ENCODE data around the gene NUBPL.

NUBPL gene

DNA sequence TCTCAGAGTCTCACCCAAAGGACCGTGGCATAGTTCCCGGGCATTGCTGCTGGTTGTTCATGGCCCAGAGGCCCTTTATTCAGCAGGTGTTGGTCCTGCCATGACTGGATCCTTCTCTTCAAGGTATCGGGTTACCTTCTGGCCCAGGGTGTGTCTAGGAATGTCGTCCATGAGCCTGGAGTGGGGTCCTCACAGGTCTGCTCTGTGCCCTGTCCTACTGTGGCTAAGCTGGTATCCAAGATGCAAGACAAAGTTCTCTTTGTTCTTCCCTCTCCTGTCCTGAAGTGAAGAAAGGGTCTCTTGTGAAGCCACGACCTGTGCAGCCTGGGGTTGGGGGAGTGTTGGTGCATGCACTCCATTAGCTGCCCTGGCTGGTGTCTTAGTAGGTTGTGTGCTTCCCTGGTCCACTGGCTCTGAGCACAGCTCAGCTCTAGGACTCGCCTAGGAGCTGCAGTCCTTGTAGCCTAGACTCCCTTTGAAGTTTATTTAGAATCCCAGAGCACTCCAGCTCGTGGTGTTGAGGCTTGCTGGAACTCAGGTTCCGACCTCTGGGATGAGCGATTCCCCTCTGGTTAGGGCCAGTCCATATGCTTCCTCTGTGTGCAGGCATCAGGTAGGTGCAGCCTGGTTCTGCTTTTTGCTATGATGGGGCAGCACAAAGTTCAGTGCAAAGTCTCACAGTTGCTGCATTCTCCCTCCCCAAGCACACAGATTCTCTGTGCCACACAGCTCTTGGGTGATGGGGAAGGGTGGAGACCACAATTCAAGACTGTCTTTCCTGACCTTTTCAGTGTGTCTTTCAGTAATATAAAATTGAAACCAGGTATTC is 117.4 kb downstream of the NUBPL start:
- H3K4me3 ChIP-seq = no peak overlapping the region
- no peak overlapping the region for H3K4me2 ChIP-seq
- H4K20me1 ChIP-seq = no peaks in the 10 kb centered on the region
- H3K9me3 ChIP-seq (replicated peaks in 1 of 11) = peaks cover 0 to 13% (median 5%) of the 10 kb centered on the region in 11 experiments; a peak in 9 of 22 replicates
- H3K27me3 ChIP-seq = no peaks in the 10 kb centered on the region
- H3K4me1 ChIP-seq = no peaks in the 10 kb centered on the region
- peaks cover 0 to 6% (median 0%) of the 10 kb centered on the region in 11 experiments; a peak in 6 of 22 replicates for H3K36me3 ChIP-seq
- TF ChIP-seq Cebpa-rat (IDR thresholded peaks at IDR 0.05) = no peak
- no peak overlapping the region for H3K9ac ChIP-seq
- H3K27ac ChIP-seq = no peak overlapping the region

DNA sequence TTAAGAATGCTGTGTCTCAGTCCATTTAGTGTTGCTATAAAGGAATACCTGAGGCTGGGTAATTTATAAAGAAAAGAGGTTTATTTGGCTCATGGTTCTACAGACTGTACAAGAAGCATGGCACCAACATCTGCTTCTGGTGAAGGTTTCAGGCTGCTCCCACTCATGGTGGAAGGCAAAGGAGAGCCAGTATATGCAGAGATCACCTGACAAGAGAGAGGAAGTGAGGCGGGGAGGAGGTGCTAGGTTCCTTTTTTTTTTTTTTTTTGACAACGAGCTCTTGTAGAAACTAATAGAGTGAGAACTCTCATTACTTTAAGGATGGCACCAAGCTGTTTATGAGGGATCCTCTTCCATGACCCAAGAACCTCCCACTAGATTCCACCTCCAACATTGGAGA is 121.6 kb downstream of the NUBPL start:
- Histone ChIP-seq H3K4me1 (no peaks in the 10 kb centered on the region), H3K4me3 (no peak overlapping the region), H3K4me2 (no peak overlapping the region), H3K36me3 (peaks cover 0 to 6% (median 0%) of the 10 kb centered on the region in 11 experiments; a peak in 5 of 22 replicates), H3K27me3 (no peaks in the 10 kb centered on the region), H3K9me3 (replicated peaks in 1 of 11) (peaks cover 0 to 13% (median 5%) of the 10 kb centered on the region in 11 experiments; a peak in 9 of 22 replicates), H3K27ac (no peak overlapping the region), H3K9ac (no peak overlapping the region), H4K20me1 (no peaks in the 10 kb centered on the region)
- TF ChIP-seq Cebpa-rat (IDR thresholded peaks at IDR 0.05) = no peak

DNA sequence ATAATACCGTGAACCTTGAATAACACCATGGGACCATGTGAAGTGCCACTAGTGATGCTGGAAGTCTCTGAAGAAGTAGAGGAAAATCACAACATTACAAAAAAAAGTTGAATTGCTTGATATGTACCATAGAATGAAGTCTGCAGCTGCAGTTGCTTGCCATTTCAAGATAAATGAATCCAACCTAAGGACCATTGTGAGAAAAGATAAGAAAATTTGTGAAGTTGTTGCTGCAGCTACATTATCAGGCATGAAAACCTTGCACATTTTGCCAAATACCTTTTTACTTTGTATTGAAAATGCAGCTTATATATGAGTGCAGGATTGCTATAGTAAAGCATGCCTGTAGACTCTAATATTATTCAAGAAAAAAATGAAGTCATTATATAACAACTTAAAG is 126.5 kb downstream of the NUBPL start:
- no peak overlapping the region for H3K4me3 ChIP-seq
- no peak overlapping the region for H3K9ac ChIP-seq
- H4K20me1 ChIP-seq = no peaks in the 10 kb centered on the region
- no peak for TF ChIP-seq Cebpa-rat (IDR thresholded peaks at IDR 0.05)
- no peak overlapping the region for H3K27ac ChIP-seq
- peaks cover 0 to 5% (median 0%) of the 10 kb centered on the region in 10 experiments; a peak in 1 of 20 replicates for H3K4me1 ChIP-seq
- H3K27me3 ChIP-seq = no peaks in the 10 kb centered on the region
- no peak overlapping the region for H3K4me2 ChIP-seq
- H3K9me3 ChIP-seq (replicated peaks in 1 of 11) = peaks cover 0 to 8% (median 3%) of the 10 kb centered on the region in 11 experiments; a peak in 9 of 22 replicates
- H3K36me3 ChIP-seq = no peaks in the 10 kb centered on the region; a peak in 1 of 22 replicates

DNA sequence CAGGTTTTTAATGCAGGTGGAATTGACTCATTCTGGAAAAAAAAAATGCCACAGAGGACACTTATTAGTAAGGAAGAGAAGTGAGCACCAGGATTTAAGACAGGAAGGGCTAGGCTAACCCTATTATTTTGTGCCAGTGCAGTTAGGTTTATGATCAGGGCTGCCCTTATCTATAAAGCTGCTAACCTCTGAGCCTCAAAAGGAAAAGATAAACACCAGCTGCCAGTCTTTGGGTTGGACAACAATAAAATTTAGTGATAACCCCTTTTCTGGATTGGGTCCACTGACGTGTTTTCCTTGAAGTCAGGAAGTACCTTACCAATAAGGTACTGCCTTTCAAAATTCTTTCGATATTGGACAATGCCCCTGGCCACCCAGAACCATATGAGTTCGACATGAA is 128.9 kb downstream of the NUBPL start:
- H3K4me2 ChIP-seq = no peak overlapping the region
- H3K36me3 ChIP-seq = no peaks in the 10 kb centered on the region
- no peaks in the 10 kb centered on the region for H4K20me1 ChIP-seq
- H3K9me3 ChIP-seq (replicated peaks in 1 of 11) = no peaks in the 10 kb centered on the region
- H3K4me1 ChIP-seq = peaks cover 0 to 5% (median 0%) of the 10 kb centered on the region in 10 experiments; a peak in 1 of 20 replicates
- no peak for TF ChIP-seq Cebpa-rat (IDR thresholded peaks at IDR 0.05)
- no peak overlapping the region for H3K4me3 ChIP-seq
- no peak overlapping the region for H3K27ac ChIP-seq
- no peak overlapping the region for H3K9ac ChIP-seq
- no peaks in the 10 kb centered on the region for H3K27me3 ChIP-seq

DNA sequence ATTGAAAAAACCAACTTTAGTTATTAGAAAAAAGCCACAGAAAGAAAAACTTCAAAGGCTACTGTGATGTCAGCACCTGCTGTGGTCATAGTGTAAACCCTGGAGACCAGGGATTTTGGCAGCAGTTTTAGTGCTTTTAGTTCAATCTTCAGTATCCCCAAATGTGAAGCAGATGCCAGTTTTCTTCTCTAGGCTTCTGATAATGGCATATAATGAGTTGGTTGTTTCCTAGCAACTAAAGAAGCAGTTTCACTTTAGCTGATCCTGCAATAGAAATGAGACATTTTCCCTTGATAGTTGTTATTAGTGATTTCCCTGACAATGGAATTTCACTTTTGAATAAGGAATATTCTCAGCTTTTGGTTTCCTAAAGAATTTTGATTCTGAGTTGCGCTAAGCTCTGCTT is 131.2 kb downstream of the NUBPL start:
- Histone ChIP-seq H3K4me3 (no peak overlapping the region), H3K36me3 (no peaks in the 10 kb centered on the region), H3K9ac (no peak overlapping the region), H3K9me3 (replicated peaks in 1 of 11) (no peaks in the 10 kb centered on the region), H3K4me1 (peaks cover 0 to 5% (median 0%) of the 10 kb centered on the region in 10 experiments; a peak in 1 of 20 replicates), H3K27me3 (no peaks in the 10 kb centered on the region), H4K20me1 (no peaks in the 10 kb centered on the region), H3K27ac (no peak overlapping the region), H3K4me2 (no peak overlapping the region)
- no peak for TF ChIP-seq Cebpa-rat (IDR thresholded peaks at IDR 0.05)

DNA sequence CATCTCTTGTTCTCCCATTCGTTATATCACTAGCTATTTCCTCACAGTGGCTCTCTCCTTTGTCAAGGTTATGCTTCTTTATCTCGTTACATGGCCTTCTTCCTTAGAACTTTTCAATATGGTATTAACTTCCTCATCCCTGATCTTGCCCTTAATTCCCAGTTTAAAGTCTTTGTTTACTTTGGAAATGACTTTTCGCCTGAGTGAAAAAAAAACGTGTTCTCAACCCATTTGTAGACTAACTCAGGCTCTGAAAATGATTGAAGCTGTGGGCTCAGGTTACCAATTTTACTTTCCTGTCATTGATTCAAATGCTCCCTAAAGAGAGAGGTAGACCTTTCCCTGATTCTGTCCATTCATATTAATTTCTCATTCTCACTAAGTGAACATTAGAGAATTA is 135.2 kb downstream of the NUBPL start:
- H3K27ac ChIP-seq = no peak overlapping the region
- no peak overlapping the region for H3K4me2 ChIP-seq
- no peak overlapping the region for H3K9ac ChIP-seq
- H4K20me1 ChIP-seq = no peaks in the 10 kb centered on the region
- H3K9me3 ChIP-seq (replicated peaks in 1 of 11) = peaks cover 11 to 16% (median 14%) of the 10 kb centered on the region in 11 experiments; a peak in 21 of 22 replicates
- no peak overlapping the region for H3K4me3 ChIP-seq
- peaks cover 0 to 5% (median 0%) of the 10 kb centered on the region in 10 experiments; a peak in 1 of 20 replicates for H3K4me1 ChIP-seq
- no peak for TF ChIP-seq Cebpa-rat (IDR thresholded peaks at IDR 0.05)
- H3K36me3 ChIP-seq = peaks cover 0 to 3% (median 0%) of the 10 kb centered on the region in 11 experiments; a peak in 2 of 22 replicates
- no peaks in the 10 kb centered on the region for H3K27me3 ChIP-seq

DNA sequence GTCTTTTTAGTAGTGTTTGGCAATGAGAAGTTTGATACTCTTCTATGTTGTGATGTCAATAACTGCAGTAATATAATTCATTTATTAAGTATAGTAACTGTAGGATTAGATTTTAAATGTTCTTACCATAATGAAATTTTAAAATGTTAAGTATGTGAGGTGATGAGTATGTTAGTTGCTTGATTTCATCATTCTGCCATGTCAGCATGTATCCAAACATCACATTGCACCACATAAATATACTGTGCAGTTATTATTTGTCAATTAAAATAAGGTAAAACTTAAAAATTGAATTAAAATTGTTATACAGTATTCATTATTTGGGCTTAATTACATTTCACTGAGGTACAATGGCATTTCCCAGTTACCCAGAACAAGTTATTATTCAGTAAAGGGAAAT is 138.6 kb downstream of the NUBPL start:
- H3K36me3 ChIP-seq = peaks cover 0 to 17% (median 4%) of the 10 kb centered on the region in 11 experiments; a peak in 10 of 22 replicates
- no peaks in the 10 kb centered on the region for H3K4me1 ChIP-seq
- no peak for TF ChIP-seq Cebpa-rat (IDR thresholded peaks at IDR 0.05)

DNA sequence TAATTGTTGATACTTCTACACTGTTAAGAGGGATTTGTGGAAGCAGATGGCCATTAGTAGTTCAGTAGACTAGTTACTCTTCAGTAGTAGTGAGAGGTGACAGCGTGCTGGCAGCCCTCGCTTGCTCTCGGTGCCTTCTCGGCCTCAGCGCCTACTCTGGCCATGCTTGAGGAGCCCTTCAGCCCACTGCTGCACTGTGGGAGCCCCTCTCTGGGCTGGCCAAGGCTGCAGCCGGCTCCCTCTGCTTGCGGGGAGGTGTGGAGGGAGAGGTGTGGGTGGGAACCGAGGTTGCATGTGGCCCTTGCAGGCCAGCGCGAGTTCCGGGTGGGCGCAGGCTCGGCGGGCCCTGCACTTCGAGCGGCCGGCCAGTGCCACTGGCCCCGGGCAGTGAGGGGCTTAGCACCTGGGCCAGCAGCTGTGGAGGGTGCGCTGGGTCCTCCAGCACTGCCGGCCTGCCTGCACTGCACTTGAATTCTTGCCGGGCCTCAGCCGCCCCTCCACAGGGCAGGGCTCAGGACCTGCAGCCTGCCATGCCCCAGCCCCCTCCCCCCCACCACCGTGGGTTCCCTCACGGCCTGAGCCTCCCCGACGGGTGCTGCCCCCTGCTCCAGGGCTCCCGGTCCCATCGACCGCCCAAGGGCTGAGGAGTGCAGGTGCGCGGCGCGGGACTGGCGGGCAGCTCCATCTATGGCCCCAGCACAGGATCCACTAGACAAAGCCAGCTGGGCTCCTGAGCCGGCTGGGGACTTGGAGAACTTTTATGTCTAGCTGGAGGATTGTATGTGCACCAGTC is 139.3 kb downstream of the NUBPL start:
- Histone ChIP-seq H4K20me1 (no peaks in the 10 kb centered on the region), H3K4me1 (no peaks in the 10 kb centered on the region), H3K36me3 (peaks cover 5 to 24% (median 8%) of the 10 kb centered on the region in 11 experiments; a peak in 16 of 22 replicates), H3K4me2 (no peak overlapping the region), H3K9me3 (replicated peaks in 1 of 11) (peaks cover 40 to 52% (median 48%) of the 10 kb centered on the region in 11 experiments), H3K27me3 (no peaks in the 10 kb centered on the region), H3K9ac (no peak overlapping the region), H3K27ac (no peak overlapping the region), H3K4me3 (no peak overlapping the region)
- TF ChIP-seq Cebpa-rat (IDR thresholded peaks at IDR 0.05) = no peak

More for the DNA sequence above, 138.6 kb downstream of the NUBPL start:
- no peaks in the 10 kb centered on the region for H3K27me3 ChIP-seq
- H3K4me3 ChIP-seq = no peak overlapping the region
- no peak overlapping the region for H3K4me2 ChIP-seq
- peaks cover 34 to 45% (median 42%) of the 10 kb centered on the region in 11 experiments for H3K9me3 ChIP-seq (replicated peaks in 1 of 11)
- H3K27ac ChIP-seq = no peak overlapping the region
- no peak overlapping the region for H3K9ac ChIP-seq
- no peaks in the 10 kb centered on the region for H4K20me1 ChIP-seq

DNA sequence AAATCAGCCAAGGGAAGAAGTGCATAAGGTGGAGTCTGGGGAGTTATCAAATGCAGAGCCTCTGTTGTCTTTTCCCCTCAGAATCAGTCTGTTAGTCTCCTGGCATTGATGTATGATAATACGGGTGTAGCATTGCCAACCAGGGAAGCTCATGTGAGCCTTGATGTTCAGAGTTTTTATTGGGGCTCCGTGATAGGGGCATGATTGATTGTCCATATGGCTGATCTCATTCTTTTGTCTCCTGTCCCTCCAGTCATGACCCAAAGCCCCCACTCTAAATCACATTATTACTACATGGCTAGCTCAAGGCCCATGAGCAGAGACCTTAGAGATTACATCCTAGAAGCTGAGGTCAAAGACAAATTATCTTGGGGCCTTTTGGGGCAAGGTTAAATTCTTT is 140.9 kb downstream of the NUBPL start:
- H3K9ac ChIP-seq = no peak overlapping the region
- H3K4me3 ChIP-seq = no peak overlapping the region
- H3K9me3 ChIP-seq (replicated peaks in 1 of 11) = peaks cover 46 to 64% (median 55%) of the 10 kb centered on the region in 11 experiments
- H3K36me3 ChIP-seq = peaks cover 5 to 28% (median 13%) of the 10 kb centered on the region in 11 experiments; a peak in 16 of 22 replicates
- H4K20me1 ChIP-seq = no peaks in the 10 kb centered on the region
- no peaks in the 10 kb centered on the region for H3K4me1 ChIP-seq
- H3K27me3 ChIP-seq = no peaks in the 10 kb centered on the region
- H3K27ac ChIP-seq = no peak overlapping the region
- no peak for TF ChIP-seq Cebpa-rat (IDR thresholded peaks at IDR 0.05)
- no peak overlapping the region for H3K4me2 ChIP-seq

Data from BLaER1 treated with 17β-estradiol and CSF1 and Interleukin-3, amounts not matched to agents 10 nM and 100 nM (cell line).